ENCODE data around the gene SLC34A1. TPM values are rescaled to one million over a fixed set of nuclear protein-coding genes. Genes with fewer than 3 reads are reported as not detected.
A peak's percentile ranks its signal among the peaks of the same experiment; 100 is the strongest.

Gene SLC34A1
- total and polyA plus RNA-seq, 2 of the 13 experiments (the other 11 are each of a cell fraction or from before 2014, with no cell fraction given): 0.03 to 0.20 TPM

GRCh38 chr5:177425801-177426565 lies 41.7 kb downstream of the SLC34A1 start (continued):
- TF ChIP-seq ZNF230 (CRISPR knock-in tag; IDR thresholded peaks at IDR 0.05) (peak; percentile 59; the same call in 1 of the 2 replicates), SP2 (CRISPR knock-in tag; IDR thresholded peaks at IDR 0.05) (peak; percentile 92), ZNF329 (CRISPR knock-in tag; IDR thresholded peaks at IDR 0.05; ENCODE audit: low read depth) (no peak), EP300 (IDR thresholded peaks at IDR 0.05; ENCODE audit: low read depth in 2 of 2, low read length in 2 of 2) (no peak), EP300 (CRISPR knock-in tag; IDR thresholded peaks at IDR 0.05; ENCODE audit: borderline replicate concordance) (0 out of 2 replicates have a peak, but pooled peaks have one; percentile 37), RCOR2 (CRISPR knock-in tag; IDR thresholded peaks at IDR 0.05) (peak; percentile 96), TEAD3 (CRISPR knock-in tag; optimal IDR thresholded peaks at IDR 0.05; ENCODE audit: borderline replicate concordance) (peak; percentile 12), TEAD2 (CRISPR knock-in tag; IDR thresholded peaks at IDR 0.05) (no peak), ZFP82 (CRISPR knock-in tag; IDR thresholded peaks at IDR 0.05; ENCODE audit: borderline replicate concordance) (no peak), SMYD3 (CRISPR knock-in tag; IDR thresholded peaks at IDR 0.05) (0 out of 2 replicates have a peak, but pooled peaks have one; percentile 32), ZFP91 (CRISPR knock-in tag; IDR thresholded peaks at IDR 0.05; ENCODE audit: borderline replicate concordance) (peak; percentile 67; the same call in 1 of the 2 replicates), NFKBIZ (CRISPR knock-in tag; IDR thresholded peaks at IDR 0.05) (no peak), TFDP2 (CRISPR knock-in tag; IDR thresholded peaks at IDR 0.05) (peak; percentile 35; the same call in 1 of the 2 replicates), ZNF484 (CRISPR knock-in tag; IDR thresholded peaks at IDR 0.05; ENCODE audit: borderline replicate concordance, low read depth) (no peak), ZSCAN21 (CRISPR knock-in tag; IDR thresholded peaks at IDR 0.05; ENCODE audit: borderline replicate concordance) (peak; percentile 44; the same call in 1 of the 2 replicates), MATR3 (CRISPR knock-in tag; IDR thresholded peaks at IDR 0.05) (no peak), ISX (CRISPR knock-in tag; conservative IDR thresholded peaks at IDR 0.05) (0 out of 2 replicates have a peak, but pooled peaks have one; percentile 31), RARA (CRISPR knock-in tag; IDR thresholded peaks at IDR 0.05) (peak; percentile 34; the same call in 1 of the 2 replicates), HNRNPL (IDR thresholded peaks at IDR 0.05; ENCODE audit: low read depth, low read length) (0 out of 2 replicates have a peak, but pooled peaks have one; percentile 42), ZNF557 (CRISPR knock-in tag; IDR thresholded peaks at IDR 0.05) (peak; percentile 78; the same call in 1 of the 2 replicates), FOXA1 (IDR thresholded peaks at IDR 0.05) (no peak), FOXA1 (CRISPR knock-in tag; IDR thresholded peaks at IDR 0.05) (no peak), HNF4A (CRISPR knock-in tag; IDR thresholded peaks at IDR 0.05) (peak; percentile 34; the same call in 1 of the 2 replicates), BATF2 (CRISPR knock-in tag; IDR thresholded peaks at IDR 0.05) (no peak), U2AF1 (optimal IDR thresholded peaks at IDR 0.05; ENCODE audit: low read depth, low read length) (peak; percentile 76), ZNF263 (CRISPR knock-in tag; IDR thresholded peaks at IDR 0.05) (peak; percentile 48; the same call in 1 of the 2 replicates), MIXL1 (CRISPR knock-in tag; IDR thresholded peaks at IDR 0.05) (0 out of 2 replicates have a peak, but pooled peaks have one; percentile 13), HIVEP1 (CRISPR knock-in tag; IDR thresholded peaks at IDR 0.05) (0 out of 2 replicates have a peak, but pooled peaks have one; percentile 35), DMAP1 (CRISPR knock-in tag; IDR thresholded peaks at IDR 0.05) (peak; percentile 74), KAT8 (CRISPR knock-in tag; IDR thresholded peaks at IDR 0.05) (0 out of 2 replicates have a peak, but pooled peaks have one; percentile 51)
